WERI-Rb-1 (cell line): ENCODE measurements around the gene PIPOX.

Source experiments
- DNase-seq: peaks from one replicate; pipeline ENCODE4 v3.0.0-alpha.2; 2020
- H3K27ac ChIP-seq: fragments of 250-450 bp; sonication (Bioruptor Pico); 2 replicates; pipeline ENCODE4 v1.5.1; 2020; ENCODE audit warnings: mild to moderate bottlenecking, moderate library complexity
- H3K27me3 ChIP-seq: fragments of 250-450 bp; sonication (Bioruptor Pico); 2 replicates; pipeline ENCODE4 v1.5.1; 2021; ENCODE audit warnings: mild to moderate bottlenecking, low read depth, moderate library complexity; ENCODE audit not compliant: insufficient read depth, severe bottlenecking
- H3K36me3 ChIP-seq: fragments of 250-450 bp; sonication (Bioruptor Pico); 2 replicates; pipeline ENCODE4 v1.5.1; 2020; ENCODE audit warnings: mild to moderate bottlenecking, moderate library complexity
- H3K4me3 ChIP-seq: 2 replicates; pipeline ENCODE4 v1.5.1; 2011; ENCODE audit warnings: low read depth, mild to moderate bottlenecking, control low read depth, low read length
- H3K9me3 ChIP-seq: fragments of 250-450 bp; sonication (Bioruptor Pico); 2 replicates; pipeline ENCODE4 v1.5.1; 2021; ENCODE audit warnings: mild to moderate bottlenecking, moderate library complexity; ENCODE audit not compliant: severe bottlenecking
- TF ChIP-seq, protein P1 (sequence below): IDR thresholded peaks from 2 replicates; pipeline ENCODE4 v1.5.1; 2011; ENCODE audit warnings: low read depth, mild to moderate bottlenecking, control low read depth, inconsistent platforms, low read length

PIPOX gene

DNA sequence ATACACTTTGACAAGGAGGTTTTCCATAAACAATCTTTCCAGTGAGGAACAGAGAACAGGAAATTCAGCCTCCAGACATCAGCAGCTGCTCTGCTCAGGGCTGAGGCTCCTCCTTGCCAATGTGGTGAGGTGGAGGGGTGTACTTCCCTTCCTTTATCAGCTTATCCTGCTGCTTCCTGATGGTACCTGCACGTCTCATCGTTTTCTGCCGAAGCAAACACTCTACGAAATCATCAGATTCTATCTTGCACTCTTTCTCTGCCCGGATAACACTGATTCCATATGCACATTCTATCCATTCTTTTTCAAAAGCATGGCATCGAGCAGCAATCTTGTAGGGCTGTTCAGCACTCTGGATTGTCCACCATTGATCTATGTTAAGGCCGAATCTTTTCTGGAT is 21.7 kb upstream of the PIPOX start:
- no peak overlapping the region for H3K27ac ChIP-seq
- TF ChIP-seq, protein P1, sequence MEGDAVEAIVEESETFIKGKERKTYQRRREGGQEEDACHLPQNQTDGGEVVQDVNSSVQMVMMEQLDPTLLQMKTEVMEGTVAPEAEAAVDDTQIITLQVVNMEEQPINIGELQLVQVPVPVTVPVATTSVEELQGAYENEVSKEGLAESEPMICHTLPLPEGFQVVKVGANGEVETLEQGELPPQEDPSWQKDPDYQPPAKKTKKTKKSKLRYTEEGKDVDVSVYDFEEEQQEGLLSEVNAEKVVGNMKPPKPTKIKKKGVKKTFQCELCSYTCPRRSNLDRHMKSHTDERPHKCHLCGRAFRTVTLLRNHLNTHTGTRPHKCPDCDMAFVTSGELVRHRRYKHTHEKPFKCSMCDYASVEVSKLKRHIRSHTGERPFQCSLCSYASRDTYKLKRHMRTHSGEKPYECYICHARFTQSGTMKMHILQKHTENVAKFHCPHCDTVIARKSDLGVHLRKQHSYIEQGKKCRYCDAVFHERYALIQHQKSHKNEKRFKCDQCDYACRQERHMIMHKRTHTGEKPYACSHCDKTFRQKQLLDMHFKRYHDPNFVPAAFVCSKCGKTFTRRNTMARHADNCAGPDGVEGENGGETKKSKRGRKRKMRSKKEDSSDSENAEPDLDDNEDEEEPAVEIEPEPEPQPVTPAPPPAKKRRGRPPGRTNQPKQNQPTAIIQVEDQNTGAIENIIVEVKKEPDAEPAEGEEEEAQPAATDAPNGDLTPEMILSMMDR: no peak
- no peaks in the 10 kb centered on the region for H3K36me3 ChIP-seq
- H3K9me3 ChIP-seq: no peaks in the 10 kb centered on the region
- H3K27me3 ChIP-seq: no peaks in the 10 kb centered on the region
- DNase-seq: no peak
- H3K4me3 ChIP-seq: no peak overlapping the region

DNA sequence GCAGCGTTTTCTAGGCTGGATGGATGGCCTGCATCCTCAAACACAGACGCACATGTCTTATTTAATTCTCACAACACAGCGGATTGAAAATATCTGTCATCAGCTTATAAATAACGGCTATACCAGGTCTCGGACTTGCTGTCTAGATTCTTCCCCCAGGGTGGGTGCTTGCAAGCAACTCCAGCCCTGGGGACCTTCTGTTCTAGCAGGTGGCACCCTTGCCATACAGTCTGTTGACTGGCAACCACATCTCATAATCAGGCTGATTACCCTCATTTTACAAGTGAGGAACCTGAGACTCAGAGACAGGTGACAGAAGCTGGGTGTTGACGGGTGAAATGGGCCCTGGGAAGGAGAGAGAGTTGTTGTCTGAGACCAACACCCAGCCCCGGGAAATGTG is 20.9 kb upstream of the PIPOX start:
- H3K9me3 ChIP-seq: no peaks in the 10 kb centered on the region
- no peaks in the 10 kb centered on the region for H3K27me3 ChIP-seq
- no peaks in the 10 kb centered on the region for H3K36me3 ChIP-seq
- H3K27ac ChIP-seq: no peak overlapping the region
- H3K4me3 ChIP-seq: no peak overlapping the region
- TF ChIP-seq, protein P1: no peak
- DNase-seq: no peak

DNA sequence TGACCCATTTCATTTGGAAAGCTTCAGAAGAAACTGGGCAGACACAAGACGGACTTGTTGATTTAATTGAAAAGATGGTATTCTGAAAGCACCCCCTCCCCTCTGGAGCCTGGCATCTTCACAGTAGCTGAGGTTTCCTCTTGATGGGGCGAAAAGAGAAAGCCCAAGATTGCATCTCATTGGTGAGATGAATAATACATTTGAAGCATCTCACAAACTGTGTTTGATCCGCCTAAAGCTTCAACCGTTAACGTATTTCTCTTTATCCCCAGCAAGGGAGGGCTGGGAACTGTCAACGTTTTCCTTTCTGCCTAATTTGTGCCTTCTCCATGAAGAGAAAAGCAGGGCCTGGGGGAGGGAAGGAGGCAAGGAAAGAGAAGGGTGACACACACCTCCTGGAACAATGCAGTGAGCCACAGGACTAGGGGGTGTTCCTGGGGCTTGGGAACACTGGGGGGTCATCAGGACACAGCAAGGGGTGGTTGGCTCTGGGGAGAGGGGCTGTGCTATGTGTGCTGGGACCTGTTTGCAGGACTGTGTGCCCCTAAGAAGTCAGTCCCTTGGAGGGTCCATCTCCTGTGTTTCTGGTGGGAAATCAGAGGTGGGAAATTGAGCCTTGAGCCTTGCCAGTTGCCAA is 18.5 kb upstream of the PIPOX start:
- TF ChIP-seq, protein P1: no peak
- no peak for DNase-seq
- Histone ChIP-seq H3K27ac (no peak overlapping the region), H3K9me3 (no peaks in the 10 kb centered on the region), H3K4me3 (no peak overlapping the region), H3K27me3 (no peaks in the 10 kb centered on the region), H3K36me3 (no peaks in the 10 kb centered on the region)

DNA sequence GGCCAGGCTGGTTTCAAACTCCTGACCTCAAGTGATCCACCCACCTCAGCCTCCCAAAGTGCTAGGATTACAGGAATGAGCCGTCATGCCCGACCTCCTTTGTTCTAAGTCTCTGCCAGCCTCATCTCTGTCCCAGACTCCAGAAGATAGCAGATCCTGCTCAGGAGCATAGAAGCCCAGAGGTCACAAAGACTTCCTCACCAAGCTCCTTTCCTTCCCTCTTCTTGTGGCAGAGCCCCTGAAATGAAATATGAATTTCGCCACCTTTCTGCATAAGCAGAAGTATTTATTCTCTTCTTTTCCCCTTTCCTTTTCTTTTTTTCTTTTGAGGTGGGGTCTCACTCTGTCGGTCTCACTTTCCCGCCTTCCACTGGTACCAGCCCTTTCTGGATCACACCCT is 11.5 kb upstream of the PIPOX start:
- DNase-seq: no peak
- peaks cover 14% of the 10 kb centered on the region for H3K9me3 ChIP-seq
- H3K27ac ChIP-seq: no peak overlapping the region
- H3K27me3 ChIP-seq: no peaks in the 10 kb centered on the region
- no peaks in the 10 kb centered on the region for H3K36me3 ChIP-seq
- no peak overlapping the region for H3K4me3 ChIP-seq
- TF ChIP-seq, protein P1: no peak

DNA sequence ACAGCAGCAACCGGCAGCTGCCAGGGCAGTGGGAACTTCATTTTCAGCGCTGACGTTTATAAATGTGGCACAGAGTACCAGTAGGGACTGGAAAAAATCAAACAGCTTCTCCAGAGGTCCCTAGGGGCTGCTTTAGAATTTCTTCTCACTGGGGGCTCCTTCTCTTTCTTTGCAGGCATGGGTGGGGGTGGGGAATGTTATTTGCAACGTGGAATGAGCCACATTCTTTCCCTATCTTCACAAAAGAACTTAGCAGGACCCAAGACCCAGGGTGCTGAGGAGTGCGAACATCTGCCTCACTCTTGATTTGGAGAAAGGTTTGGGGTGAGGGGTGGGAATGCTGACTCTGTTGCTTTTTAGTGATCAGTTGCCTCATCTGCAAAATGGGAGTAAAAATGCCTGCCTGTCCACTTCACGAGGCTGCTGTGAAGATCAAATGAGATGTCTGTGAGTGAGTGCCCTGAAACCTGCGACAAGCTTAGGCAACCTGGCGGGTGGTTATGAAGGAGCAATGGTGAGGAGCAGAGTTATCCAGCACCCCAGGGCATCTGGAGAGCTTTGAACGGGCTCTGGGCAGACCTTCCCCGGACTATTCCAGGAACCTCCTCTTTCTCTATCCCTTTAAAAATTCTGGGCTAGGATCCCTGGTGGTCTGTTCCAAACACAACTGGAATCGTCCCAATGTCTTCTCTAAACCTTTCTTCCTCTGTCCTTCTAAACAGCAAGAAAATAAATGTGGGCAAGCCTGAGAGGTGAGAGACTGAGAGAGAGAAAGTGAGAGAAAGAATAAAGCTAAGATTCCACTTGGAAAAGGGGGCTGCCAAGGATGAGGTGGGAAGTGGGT is 10.7 kb upstream of the PIPOX start:
- TF ChIP-seq, protein P1: no peak
- H3K36me3 ChIP-seq: no peaks in the 10 kb centered on the region
- H3K9me3 ChIP-seq: peaks cover 14% of the 10 kb centered on the region
- H3K27me3 ChIP-seq: no peaks in the 10 kb centered on the region
- no peak overlapping the region for H3K27ac ChIP-seq
- DNase-seq: no peak
- H3K4me3 ChIP-seq: no peak overlapping the region

DNA sequence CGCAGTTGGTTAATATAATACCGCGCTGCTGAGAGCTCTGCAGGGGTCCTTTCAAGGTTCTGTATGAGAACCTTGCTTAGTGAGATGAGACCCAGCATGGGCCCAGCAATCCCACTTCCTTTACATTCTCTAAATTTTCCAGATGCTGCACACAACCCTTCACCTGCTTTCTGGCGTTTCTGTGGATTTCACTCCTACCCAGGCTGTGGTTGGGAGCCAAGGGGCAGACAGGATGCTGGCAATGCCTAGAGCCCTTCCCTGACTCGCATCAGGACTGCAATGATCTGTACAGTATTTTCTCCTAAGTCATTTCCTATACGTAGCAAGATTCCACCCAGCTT is 10.1 kb upstream of the PIPOX start:
- DNase-seq: no peak
- peaks cover 14% of the 10 kb centered on the region for H3K9me3 ChIP-seq
- no peaks in the 10 kb centered on the region for H3K36me3 ChIP-seq
- no peaks in the 10 kb centered on the region for H3K27me3 ChIP-seq
- TF ChIP-seq, protein P1: no peak
- H3K27ac ChIP-seq: no peak overlapping the region
- H3K4me3 ChIP-seq: no peak overlapping the region
